SW480 (cell line): Measurements from ENCODE around the gene CSGALNACT2.

Source experiments
- DNase-seq: peaks from one replicate; pipeline ENCODE4 v3.0.0-alpha.2; 2016; ENCODE audit warnings: low spot score

The CSGALNACT2 gene

DNA sequence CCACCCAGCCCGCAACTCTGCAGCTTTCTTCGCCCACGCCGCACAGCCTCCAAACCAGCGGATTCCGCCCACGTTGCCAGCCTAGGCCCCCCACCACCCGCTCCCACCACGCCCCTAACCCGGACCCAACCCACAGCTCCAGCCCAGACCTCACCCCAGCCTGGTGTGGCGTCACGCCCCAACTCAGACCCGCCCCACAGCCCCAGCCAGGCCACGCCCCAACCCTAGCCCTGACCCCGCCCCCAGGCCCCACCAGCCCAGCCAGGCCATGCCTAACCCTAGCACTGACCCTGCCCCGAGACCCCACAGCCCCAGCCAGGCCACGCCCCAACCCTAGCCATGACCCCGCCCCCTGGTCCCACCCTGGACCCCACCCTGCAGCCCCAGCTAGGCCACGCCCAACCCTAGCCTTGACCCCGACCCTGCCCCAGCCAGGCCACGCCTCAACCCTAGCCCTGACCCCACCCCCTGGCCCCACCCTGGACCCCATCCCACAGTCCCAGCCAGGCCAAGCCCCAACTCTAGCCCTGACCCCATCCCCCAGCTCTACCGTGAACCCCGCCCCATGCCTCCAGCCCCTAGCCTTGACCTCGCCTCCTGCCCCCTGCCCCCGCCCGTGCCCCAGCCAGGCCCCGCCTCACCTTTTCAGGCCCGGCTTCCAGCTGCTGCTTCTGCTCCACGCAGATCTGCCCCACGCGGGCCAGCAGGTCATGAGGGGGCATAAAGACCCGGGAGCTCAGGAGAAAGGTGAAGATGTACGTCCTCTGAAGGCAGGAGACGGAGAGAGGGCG is 64.6 kb downstream of the CSGALNACT2 start:
- no peak for DNase-seq

GRCh38 chr10:43203448-43204041 is 65.3 kb downstream of the CSGALNACT2 start:
- DNase-seq, result no peak

DNA sequence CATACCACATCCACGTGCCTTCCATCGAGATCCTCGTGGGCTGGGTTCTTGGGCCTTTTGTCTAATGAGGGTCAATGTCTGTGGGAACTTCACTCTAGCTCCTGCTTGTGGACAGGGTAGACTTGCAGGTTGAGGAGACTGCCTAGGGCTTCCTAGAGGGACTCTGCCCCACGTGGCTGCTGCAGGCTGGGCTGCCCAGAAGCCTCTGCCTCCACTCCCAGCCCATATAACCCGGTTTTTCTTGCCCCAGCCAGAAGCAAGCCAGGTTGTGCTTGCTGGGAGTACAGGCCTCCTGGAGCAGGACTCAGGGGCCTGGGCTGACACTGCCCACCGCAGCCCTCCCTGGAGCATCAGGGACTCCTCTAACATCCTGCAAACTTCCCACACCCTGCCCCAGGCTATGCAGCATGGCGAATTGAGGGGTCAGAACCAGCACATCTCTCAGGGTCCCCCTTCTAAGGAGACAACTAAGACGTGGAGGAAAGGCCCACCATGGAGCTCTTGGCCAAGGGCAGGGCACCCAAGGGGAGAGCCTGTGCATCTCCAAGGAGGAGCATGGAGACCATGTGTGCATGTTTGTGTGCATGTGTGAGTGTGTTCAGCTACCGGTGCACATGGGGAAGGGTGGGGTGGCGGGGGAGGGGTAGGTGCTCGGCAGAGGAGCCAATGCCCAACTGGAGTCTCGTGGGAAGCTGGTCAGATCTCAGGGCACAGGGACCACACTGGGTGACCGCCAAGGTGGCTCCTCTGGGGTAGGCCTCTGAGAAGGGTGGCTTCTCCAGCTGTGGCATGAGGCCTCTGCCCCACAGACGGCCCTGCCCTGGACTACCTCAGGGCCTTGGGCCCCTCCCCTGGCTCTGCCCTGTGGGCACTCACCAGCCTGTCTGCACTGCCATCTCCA is 66.0 kb downstream of the CSGALNACT2 start:
- DNase-seq, result no peak

DNA sequence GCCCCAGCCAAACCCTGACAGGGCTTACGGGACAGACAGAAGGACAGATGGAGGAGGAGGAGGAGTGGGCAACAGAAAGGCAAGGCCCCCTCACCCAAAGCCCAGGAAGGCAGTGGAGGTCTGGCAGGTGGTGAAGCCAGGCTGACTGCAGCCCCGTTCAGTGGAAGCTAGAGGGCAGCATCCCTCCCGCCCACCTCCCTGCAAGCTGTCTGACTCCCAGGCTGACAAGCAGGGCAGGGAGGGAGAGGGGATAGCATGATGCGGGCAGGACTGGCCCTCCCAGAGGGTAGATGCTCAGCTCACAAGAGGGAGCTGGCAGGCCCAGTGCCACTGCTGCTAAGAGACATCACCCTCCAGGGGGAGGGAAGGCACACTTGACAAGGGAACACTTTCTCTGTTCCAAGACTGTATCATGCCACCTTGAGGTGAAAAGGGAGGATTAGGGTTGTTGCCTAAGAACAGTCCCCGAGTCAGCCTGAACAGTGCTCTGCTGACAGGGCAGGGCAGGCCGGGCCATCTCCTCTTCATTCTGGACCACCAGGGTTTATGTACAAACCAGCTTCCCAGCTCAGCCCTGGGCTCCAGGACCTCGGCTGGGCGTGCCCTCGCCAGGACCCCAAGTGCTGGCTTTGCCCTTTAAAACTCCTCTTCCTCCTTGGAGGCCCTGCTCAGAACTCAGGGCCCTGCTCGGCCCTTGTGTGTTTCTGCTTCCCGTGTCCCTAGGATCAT is 66.9 kb downstream of the CSGALNACT2 start:
- DNase-seq, result peak; percentile 50

DNA sequence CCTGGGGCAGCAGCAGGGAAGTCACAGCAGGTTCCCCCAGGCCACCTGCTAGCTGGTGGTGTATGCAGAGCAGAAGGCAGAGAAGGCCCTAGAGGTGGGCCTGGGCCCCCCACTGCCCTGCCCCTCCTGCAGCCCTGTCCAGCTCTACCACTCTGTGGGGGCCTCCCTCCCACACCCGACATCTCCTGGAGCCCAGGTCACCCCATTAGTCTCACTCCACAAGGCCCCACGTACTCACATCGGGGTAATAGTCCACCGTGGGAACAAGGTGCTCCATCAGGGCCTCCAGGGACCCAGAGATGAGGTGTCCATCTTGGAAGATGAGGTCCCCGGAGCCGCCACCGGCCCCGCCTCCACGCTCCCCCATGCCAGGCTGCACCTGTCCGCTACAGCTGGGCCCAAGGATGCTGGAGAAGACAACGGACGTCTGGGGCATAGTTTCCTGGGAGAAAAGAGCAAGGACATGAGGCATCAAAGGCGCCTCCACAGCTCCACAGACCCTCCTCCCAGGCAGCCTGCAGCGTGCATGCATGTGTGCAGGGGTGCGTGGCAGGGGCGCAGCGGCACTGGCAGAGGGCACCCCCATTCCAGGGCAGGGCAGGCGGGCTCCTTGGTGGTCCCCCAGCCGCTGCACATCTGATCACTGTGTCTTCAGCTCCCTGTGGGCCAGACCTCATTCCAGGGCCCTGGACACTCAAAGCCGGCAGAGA is 67.6 kb downstream of the CSGALNACT2 start:
- no peak for DNase-seq

GRCh38 chr10:43206391-43207235 is 68.4 kb downstream of the CSGALNACT2 start:
- no peak for DNase-seq

DNA sequence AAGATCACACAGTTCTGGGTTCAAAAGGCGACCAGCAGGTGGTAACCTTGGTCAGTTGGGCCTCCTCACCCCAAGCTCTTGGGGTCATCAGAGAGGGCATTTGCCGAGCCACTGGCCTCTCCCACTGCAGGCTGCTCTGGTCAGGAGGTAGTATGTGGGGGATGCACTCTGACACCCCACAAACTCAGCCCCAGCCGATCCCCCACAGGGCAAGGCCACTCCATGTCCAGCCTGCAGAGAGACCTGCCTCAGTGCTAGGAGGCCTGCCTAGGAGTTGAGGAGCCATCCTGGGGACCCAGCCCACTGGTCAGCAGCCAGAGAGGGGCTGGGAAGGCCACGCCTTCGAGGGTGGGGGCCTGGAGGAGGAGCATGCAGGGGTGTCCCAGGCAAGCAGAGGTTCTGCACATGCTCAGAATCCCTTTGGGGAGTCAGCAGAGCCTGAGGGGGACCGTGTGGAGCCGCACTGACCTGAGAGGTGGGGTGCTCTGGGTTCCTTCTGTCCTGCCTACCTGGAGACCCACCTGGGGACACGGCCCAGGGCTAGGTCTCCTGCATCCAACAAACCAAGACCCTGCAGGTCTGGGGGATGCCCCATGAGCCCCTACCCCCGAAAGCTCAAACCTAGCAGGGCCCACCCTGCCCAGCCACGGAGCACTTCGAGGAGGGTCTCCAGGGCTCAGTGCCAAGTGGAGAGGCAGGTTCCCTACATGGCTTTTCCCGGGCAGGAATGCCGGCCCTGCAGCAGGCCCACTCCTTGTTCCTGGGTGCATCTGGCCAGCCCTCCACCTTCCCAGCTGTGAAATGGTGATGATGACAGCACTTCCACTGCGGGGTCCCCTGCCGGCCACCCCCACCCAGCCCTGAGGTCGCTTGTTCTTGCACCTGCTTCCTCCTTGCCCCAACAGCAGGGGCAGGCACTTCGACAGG is 70.2 kb downstream of the CSGALNACT2 start:
- DNase-seq, result no peak

- DNase-seq, result no peak
Observed at GRCh38 chr10:43209074-43209455, 70.8 kb downstream of the CSGALNACT2 start.

- no peak for DNase-seq
Observed at GRCh38 chr10:43209651-43210141, 71.5 kb downstream of the CSGALNACT2 start.

DNA sequence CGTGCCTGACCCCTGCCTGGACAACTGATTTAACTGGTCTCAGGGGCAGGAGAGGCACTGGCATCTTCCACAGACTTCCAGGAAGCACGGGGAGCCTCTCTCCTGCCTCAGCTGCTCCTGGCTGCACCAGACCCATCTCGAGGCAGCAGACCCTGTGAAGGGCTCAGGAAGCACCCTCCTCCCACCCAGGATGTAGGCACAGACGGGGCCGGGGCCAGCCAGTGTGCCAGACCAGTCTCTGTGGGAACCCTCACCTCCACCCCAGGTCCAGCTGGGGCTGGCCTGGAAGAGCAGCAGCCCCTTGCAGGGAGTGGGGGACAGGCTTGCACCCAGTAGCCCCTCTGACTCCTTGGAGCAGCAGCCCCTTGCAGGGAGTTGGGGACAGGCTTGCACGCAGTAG is 72.3 kb downstream of the CSGALNACT2 start:
- DNase-seq, result no peak

GRCh38 chr10:43211030-43211429 is 72.8 kb downstream of the CSGALNACT2 start:
- no peak for DNase-seq

DNA sequence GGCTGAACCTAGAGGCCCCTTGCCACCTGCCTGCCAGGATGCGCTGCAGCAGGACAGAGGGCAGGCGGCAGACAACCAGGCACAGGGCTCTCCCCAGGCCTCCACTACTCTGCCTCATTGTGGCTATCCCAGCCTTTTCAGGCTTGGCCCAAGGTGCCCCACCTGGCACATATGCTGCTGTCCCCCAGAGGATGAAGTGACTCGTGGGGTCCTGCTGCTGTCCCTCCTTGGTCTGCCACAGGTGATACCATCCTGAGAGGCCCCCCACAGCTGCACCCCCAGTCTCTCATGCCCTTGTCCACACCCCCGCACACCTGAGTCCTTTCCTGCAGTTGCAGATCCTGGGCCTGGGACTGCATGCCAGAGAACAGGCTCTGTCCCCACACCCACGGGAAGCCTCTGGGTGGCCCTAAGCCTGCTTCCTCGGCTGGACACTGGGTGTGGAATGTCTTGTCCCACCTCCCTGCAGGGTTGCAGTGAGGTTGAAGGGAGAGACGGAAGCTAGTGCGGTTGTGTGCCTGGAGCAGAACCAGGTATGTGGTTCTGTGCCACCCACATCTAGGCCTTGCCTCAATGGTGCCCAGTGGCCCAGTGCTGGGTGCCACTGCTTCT is 73.3 kb downstream of the CSGALNACT2 start:
- DNase-seq, result no peak

DNA sequence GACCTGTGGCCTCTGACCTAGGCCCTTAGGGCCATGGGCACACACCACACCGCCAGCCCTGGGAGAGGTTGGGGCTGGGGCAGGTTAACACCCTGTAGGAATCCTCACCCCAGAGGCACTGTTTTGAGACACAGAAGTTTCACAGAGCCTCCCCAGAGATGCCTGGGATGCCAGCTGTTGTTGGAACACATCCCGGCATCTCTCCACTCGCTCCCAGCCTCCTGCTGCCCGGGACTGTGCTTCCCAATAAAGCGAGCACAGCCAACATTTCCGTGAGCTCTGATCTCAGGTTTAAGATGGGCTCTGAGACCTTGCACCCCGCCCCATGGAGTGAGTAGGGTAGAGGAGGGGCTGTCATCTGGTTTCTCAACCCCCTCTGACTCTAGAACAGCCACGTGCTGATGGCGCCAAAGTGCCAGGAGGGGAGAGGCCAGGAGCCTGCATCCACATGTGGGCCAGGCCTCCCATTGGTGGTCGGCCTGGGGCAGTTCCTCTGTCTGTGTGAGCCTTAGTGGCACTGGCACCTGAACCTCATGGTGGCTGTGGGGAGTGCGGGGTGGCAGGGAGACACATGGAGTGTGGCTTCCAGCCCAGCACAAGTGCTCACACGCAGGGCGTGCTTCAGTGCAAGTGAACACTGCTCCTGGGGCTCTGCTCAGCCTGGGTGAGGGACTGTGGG is 73.9 kb downstream of the CSGALNACT2 start:
- DNase-seq, result no peak

DNA sequence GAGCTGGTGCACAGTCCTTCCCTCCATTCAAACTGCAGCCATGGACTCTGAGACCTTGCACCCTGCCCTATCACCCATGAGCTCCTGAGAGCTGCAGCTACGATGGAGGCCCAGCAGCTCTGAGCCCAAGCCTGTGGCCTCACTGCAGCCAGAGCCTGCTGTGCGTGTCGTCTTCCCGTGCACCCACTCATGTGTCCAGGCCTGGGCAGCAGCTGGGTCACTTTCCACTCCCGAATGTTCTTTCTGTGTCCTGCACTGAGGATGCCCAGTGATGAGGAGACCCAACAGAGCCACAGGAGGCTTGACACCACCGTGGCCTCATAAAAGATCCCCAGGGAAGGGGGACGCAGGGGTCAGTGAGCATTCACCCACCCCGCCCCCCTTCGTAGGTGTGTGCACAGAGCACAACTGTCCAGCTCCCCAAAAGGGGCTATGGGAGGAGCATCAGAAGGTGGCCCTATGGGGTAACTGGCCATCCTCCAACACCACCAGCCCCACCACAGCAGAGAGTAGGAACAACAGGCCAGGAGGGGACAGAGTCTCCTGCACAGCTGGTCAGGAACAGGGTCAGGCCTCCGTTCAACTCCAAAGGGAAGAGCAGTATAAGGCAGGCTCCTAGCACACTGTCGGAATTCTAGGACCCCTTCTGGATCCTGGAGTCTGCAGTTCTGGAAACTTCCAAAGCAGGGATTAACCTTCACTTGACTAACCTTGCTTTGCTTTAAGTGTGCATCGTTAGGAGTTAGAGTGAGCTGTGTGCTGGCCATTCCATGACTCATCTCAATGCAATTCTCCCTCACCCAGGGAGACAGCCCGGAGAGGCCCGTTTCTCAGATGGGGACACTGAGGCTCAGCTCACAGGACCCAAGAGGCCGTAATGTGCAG is 76.1 kb downstream of the CSGALNACT2 start:
- DNase-seq, result no peak

- DNase-seq, result no peak
Observed at GRCh38 chr10:43214956-43215561, 76.8 kb downstream of the CSGALNACT2 start.

- no peak for DNase-seq
Observed at GRCh38 chr10:43215758-43216455, 77.7 kb downstream of the CSGALNACT2 start.
